NCI-H2196 (cell line): ENCODE data around the gene EPN2.

ENCODE experiments used
- DNase-seq: peaks from one replicate; lab custom pipeline; 2025; ENCODE audit not compliant: unreplicated experiment; lab: John Stamatoyannopoulos, UW

The EPN2 gene

DNA sequence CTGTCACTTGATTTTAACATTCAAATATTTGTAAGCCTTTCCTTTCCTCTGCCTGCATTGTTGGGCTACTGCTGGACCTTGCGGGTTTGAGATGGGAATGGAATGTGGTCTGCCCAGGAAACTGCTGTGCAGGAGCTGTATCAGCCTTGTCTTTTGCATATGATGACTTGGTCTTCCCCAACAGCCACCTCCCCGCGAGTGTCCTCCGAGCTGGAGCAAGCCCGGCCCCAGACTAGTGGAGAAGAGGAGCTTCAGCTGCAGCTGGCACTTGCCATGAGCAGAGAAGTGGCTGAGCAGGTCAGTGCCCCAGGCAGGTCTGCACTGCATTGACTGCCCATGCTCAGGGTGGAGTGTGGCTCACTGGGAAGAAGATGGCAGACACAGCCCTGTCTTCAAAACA is 72.5 kb downstream of the EPN2 start:
- no peak for DNase-seq

GRCh38 chr17:19310151-19310550 is 73.0 kb downstream of the EPN2 start:
- DNase-seq = no peak

- no peak for DNase-seq
Observed at GRCh38 chr17:19311016-19311415, 73.8 kb downstream of the EPN2 start.

- no peak for DNase-seq
Observed at GRCh38 chr17:19311421-19312215, 74.5 kb downstream of the EPN2 start.

DNA sequence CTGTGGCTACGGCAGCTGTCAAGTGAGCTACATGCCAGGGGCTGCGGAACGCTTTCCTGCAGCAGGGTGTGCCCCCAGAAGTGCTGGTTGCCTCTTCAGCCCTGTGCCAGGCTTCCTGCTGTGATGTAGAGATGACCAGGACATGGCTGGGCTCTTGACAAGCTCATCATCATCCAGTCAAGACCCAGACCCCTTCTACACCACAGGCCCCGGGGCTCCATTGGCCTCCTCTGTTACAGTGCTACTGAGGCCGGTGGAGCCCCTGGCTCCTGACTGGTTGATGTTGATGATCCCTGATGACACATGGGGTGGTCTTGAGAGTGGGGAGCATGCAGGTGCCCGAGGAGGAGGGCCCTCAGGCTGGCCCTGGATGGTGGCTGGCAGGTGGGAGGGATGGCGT is 75.2 kb downstream of the EPN2 start:
- DNase-seq = no peak

DNA sequence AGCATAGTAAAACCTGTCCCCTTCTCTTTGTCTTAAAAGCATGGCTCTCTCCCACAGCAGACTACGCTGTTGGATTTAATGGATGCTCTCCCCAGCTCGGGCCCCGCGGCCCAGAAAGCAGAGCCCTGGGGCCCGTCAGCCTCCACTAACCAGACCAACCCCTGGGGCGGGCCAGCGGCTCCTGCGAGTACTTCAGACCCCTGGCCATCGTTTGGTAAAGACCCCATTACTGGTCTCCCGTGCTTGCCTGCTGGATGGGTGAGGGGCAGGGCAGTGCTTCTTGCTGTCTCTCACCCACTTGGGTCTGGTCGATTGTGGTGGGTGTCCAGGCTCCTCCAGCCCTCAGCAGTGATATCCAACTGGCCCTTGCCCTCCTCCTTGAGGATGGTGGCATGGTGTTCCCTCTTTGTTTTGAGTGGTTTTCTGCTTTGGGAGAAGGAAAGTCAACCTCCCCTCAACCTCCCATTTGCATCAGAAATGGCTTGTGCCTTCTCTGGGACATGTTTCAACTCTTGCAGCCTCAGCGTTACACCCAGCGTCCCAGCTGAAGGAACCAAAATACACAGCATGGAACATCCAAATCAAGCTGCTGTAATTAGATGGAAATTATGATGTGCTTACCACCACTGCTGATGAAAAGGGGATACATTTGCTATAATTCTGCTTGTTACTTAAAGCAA is 76.0 kb downstream of the EPN2 start:
- DNase-seq = no peak

GRCh38 chr17:19313746-19314651 is 76.8 kb downstream of the EPN2 start:
- DNase-seq = no peak

- no peak for DNase-seq
Observed at GRCh38 chr17:19315104-19315503, 77.9 kb downstream of the EPN2 start.

DNA sequence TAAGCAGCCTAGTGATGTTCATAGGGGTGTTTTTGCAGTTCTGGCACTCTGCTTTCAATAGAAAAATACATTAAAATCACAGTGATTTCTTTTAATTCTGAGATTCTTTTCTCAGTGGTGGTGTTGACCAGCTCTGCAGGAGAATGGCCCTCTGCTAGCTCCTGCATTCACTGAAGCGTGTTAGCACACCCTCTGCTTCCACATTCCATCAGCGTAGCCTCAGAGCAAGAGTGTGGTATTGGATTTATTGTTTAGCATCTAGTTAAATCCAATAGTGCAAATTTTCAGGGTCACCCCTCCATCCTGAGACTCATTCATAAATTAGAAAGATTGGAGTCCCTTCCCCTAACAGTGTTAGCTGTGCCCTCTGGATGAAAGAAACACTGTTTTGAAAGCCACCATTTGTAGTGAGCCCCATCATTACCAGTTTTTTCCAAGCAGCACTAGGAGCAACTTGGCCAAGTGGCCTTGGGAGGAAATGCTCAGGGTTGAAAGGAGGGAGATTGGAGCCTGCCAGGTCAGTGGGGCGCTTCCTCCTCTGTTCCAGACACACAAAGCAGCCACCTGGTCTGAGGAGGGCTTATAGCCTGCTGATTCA is 79.7 kb downstream of the EPN2 start:
- no peak for DNase-seq

DNA sequence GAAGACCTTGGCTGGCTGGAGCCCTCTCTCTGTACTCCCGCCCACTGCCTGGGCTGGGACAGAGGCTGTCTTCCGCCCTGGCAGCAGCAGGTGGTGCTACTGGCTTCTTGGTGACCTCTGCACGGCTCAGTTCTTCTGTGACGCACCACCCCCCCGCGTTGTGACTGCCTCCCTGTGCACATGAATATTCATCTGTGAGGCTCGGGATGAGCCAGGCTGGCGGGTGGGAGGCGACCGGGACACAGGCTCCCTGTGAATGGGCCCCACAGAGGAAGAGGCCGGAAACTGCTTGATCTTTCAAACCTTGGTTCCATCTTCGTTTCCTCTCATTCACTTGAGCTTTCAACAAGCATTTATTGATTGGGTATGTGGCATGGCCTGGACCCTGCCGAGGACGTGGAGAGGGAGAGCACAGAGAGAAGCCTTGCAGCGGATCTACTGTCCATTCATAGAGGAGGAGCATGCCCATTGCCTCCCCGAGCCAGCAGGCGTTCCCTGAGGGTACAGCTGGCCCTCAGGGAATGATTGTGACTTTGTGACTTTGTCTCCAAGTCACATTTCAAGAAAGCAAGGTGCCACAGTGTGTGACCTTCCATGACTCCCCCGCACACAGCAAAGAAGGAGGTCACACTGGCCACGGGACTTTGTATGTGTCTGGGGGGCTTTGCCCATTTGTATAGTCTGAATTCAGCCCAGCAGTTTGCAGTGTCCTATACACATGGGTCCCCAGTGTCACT is 80.4 kb downstream of the EPN2 start:
- DNase-seq = peak; percentile 77

DNA sequence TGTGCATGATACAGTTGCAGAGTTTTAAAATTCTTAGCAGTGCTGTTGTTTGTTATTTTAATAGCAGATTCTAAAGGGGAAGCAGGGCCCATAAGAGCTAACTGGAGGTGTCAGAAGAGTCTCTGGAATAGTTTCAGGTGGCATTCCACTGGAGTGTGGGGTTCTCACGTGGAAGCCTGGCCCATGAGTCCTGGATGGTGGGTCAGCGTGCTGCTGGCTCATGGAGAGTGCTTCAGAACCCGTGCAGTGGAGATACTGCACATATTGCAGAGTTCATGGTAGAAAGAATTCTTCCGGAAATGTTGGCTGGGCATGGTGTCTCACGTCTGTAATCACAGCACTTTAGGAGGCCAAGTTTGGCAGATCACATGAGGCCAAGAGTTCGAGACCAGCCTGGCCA is 81.4 kb downstream of the EPN2 start:
- DNase-seq = no peak

GRCh38 chr17:19319771-19320505 is 82.8 kb downstream of the EPN2 start:
- no peak for DNase-seq

GRCh38 chr17:19320876-19321275 is 83.7 kb downstream of the EPN2 start:
- DNase-seq = no peak

- no peak for DNase-seq
Observed at GRCh38 chr17:19321481-19322128, 84.4 kb downstream of the EPN2 start.

DNA sequence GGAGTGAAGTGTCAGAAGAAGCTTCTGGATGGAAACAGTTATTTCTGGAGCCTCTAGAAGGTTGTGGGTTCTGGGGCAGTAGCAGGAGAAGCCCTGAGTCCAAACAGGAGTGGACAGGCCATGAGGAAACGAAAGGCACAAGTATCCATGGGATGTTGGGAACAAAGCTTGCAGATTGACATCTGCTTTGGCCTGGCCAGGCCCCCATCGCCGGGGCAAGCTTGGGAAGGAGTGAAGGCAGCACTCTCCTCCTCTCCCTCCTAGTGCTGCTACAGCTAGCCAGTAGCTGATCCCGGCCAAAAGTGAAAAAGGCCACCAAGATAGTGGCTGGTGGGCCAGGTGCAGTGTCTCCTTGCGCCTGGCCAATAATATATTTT is 85.0 kb downstream of the EPN2 start:
- no peak for DNase-seq

GRCh38 chr17:19322861-19323260 is 85.7 kb downstream of the EPN2 start:
- DNase-seq = no peak

DNA sequence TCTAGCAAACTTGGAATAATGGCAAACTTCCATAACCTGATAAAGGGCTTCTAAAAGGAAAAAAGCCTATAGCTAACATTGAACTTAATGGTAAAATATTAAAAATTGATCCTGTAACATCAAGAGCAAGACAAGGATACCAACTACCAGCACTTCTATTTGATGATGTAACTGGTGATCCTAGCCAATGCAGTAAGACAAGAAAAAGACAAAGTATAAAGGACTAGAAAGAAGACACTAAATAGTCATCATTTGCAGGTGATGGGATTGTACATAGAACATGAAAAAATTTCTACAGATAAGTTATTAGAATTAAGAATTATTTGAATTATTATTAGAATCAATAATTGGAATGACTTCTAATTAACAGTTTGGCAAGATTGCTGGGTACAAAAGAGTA is 88.4 kb downstream of the EPN2 start:
- no peak for DNase-seq

DNA sequence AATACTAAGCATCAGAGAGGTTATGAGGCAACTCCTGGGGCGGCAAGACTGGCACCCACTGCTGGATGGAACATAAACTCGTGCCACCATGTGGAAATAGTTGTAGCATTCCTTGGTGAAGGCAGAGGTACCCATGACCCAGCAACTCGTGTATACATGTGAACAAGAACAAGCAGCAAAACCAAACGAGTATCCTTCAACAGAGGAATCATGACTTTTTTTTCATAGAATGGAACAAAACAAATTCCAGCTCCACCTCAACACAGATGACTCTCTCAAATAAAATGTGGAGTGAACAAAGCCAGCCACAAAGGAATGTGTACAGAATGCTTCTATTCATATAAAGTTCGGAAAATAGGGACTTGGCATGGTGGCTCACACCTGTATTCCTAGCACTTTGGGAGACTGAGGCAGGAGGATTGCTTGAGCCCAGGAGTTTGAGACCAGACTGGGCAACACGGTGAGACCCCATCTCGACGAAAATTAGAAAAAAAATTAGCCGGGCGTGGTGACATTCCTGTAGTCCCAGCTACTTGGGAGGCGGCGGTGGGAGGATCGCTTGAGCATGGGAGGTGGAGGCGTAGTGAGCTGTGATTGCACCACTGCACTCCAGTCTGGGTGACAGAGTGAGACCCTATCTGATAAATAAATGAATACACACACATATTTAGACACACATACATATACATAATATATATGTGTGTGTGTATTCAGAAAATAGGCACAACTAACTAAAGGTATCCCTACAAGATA is 90.0 kb downstream of the EPN2 start:
- no peak for DNase-seq
